NCI-H1092 (cell line): ENCODE data around the gene ZNF254.
"Not testable (repeated sequence)": the region's sequence is repeated elsewhere in the genome, so short reads cannot be mapped to it uniquely, and the experiment has no call there.

Experiments
- DNase-seq: peaks from one replicate; lab custom pipeline; 2025; lab: John Stamatoyannopoulos, UW

The ZNF254 gene

DNA sequence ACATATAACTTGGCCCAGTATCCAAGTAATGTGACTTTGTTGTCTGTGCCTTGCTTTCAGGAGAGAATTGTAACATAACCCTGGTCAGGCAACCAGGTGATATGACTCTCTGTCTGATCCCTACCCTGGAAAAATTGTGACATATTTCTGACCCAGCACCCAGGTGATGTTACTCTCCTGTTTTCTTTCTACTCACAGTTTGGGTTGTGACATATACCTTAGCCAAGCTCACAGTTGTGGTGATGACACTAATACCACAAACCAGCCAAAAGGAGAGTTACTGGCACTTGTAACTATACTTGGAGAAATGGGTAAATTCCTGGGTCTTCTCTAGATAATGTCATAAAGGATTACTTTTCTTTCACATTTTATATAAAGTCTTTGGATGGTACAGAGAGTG, 14.3 kb upstream of the ZNF254 start:
- no peak for DNase-seq

DNA sequence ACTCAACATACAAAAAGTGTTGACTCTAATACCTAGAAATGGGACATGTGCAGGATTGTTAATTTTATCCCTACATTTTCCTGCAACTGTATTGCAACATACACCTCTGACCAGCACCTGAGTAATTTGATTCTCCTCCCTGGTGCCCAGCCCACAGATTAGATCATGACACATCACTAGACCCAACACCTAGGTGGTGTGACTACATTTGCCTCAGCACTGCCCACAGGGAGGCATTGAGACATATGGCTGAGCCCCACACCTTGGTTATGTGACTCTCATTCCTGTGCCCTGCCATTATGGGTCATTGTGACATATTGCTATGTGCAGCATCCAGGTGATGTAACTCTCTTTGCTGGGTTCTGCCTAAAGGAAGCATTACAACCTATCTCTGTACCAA, 13.2 kb upstream of the ZNF254 start:
- no peak for DNase-seq

DNA sequence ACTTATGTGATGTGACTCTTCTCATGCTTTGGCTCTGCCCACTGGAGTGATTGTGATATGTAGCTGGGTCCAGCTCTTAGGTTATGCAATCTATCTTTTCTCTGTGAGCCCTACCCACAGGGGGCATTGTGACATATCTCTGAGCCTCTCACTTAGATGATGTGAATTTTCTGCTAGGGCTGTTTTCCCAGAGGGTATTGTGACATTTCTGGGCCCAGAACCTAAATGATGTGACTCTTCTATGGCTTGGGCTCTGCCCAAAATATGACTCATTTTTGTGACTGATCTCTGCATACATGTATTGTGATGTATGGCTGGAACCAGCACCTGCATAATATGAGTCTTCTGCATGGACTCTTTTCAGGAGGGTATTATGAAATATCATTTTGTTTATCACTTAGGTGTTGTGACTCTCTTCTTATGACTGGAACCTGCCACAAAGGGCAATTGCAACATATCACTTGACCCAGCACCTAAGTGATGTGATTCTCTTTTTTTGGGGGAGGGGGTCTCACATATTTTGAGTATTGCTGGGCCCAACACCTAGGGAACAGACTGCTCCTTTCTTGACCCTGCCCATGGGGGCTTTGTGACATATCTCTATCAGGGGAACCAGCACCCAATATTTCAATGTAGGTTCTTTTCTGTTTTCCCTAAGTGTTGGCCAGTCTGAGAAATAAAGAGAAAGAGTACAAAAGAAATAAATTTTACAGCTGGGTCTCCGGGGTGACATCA, 12.1 kb upstream of the ZNF254 start:
- no peak for DNase-seq

DNA sequence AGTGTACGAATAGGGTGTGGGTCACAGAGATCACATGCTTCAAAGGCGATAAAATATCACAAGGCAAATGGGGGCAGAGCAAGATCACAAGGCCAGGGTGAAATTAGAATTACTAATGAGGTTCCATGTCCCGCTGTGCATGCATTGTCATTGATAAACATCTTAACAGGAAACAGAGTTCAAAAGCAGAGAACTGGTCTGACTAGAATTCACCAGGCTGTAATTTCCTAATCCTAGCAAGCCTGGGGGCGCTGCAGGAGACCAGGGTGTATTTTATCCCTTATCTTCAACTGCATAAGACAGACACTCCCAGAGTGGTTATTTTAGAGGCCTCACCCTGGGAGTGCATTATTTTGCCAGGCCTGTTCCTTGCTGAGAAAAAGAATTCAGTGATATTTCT, 11.5 kb upstream of the ZNF254 start:
- DNase-seq = not testable (repeated sequence)

DNA sequence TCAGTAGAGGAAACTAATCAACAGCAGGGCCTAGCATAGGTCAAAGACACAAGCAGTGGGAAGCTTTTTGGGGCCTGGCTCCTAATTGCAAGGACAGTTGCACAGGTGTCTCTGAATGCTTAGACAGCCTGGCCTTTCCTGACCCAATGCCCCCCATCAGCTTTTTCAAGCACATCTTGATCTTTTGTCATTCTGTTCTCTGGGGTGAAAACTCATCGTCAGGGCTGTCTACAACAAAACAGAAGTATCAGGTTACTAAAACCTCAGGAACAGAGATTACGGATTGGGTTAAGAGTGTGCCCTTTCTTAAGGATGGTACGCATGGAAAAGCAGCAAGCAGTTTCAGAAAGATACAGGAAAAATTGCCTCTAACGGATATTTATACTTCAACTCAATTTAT, 8.3 kb upstream of the ZNF254 start:
- DNase-seq = no peak

DNA sequence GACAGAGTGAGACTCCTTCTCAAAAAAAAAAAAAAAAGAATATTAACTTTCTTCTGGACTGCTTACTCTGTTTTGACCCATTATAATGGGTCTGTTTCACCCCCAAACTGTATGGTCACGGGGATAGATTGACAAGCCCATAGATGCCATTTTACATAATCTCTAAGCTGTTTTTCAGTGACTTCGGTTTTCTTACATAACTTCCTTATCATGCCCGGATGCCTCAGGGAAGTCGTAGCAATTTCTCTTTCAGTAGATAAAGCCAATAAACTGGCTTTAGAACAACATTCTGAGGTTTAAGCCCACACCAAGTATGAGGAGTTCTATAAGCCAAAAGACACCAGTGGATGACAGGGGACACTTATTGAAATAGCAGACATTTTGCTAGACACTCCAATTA, 5.9 kb upstream of the ZNF254 start:
- no peak for DNase-seq

DNA sequence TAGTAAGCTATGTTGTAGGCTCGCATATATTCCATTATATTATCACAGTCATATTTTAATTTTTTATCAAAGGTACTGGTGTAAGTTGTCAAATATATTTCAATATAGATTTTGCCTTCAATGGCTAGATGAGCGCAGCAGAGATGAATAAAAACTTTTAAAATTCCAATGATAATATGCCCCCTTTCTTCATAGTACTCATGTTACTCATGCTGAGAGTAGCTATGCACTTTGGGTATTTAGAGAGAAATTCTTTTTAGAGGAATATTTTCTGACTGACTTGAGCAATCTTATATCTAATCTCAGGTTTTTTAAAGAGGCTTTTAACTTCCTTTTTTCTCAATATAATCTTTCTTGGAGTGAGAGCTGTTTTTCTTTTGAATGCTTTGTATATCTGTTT, 11.4 kb downstream of the ZNF254 start:
- no peak for DNase-seq

DNA sequence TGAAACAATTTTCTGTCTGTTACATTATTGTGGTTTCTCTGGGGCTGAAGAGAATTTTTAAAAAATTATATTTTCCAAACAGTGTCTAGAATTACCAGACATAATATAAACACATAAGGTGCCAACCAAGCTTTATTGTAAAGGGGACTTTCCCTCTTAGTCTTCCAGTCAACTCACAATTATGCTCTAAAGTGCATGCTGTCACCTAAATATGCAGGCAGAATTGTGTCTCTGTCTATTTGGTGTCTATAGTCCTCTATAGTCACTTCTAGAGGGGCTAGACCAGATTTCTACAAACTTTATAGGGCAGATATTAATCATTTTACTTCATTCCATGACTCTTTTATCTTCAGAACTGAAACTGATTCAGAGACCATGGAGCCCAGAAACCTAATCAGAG, 12.8 kb downstream of the ZNF254 start:
- no peak for DNase-seq

DNA sequence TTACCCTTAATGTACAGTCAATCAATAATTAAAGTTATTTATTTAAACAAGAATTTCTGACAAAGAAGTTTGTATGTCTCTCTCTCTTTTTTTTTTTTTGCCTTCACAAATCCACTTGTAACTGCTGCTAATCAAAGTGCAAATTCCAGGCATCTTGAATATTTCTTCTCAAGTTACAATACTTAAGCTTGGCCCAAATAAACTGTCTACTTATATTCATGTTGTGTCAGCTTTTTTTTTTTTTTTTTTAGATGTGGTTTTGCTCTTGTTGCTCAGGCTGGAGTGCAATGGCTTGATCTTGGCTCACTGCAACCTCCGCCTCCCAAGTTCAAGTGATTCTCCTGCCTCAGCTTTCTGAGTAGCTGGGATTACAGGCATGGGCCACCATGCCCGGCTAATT, 13.6 kb downstream of the ZNF254 start:
- not testable (repeated sequence) for DNase-seq

DNA sequence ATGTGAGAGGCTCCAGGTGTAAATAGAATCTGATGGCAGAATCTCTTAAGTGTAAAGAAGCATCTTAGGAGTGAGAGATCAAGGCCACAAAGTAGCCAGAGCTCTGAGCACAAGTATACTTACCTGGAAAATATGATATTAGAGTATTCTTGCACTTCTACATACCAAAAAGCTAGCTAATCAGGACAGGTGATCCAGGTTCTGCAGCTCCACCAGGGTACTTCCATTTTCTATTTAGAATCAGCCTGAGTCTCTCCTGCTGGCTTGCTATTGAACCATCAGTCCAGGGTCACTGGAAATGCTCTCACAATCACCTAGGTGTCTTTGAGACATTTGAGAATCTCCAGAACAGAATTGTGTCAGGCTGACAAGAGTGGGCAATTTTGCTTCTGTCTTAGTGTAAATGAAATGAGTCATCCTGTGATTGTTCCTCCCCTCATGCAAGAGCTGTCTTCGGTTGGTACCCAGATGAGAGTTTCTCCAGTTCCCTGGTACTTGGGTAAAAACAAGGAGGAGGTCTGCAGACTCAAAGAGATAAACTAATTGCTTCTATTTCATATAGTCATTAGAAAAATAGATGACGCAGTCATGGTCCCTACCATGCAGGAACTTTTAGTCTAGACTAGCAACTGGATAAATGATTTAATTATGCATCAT, 14.6 kb downstream of the ZNF254 start:
- DNase-seq = no peak

DNA sequence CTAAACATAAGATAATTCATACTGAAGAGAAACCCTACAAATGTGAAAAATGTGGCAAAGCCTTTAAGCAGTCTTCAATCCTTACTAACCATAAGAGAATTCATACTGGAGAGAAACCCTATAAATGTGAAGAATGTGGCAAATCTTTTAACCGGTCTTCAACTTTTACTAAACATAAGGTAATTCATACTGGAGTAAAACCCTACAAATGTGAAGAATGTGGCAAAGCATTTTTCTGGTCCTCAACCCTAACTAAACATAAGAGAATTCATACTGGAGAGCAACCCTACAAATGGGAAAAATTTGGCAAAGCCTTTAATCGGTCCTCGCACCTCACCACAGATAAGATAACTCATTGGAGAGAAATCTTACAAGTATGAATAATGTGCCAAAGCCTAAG, 40.6 kb downstream of the ZNF254 start:
- DNase-seq = no peak

DNA sequence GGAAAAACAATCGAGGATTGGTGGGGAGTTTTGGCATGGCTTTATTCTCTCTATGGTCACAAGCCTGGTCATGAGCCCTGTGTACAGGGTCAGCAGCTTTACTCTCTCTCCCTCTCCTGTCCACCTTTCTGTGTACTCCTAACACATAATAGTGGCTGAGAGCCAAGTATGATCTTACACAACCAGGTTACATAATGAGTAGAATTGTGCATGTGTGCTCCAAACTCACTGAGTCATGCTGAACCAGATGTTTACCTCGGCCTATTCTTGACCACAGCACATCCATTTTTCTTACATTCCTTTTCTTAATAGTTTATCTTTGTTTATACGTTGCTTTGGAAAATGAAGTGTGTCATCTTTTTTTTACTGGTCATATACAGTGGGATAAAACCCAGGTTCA, 53.1 kb downstream of the ZNF254 start:
- no peak for DNase-seq

DNA sequence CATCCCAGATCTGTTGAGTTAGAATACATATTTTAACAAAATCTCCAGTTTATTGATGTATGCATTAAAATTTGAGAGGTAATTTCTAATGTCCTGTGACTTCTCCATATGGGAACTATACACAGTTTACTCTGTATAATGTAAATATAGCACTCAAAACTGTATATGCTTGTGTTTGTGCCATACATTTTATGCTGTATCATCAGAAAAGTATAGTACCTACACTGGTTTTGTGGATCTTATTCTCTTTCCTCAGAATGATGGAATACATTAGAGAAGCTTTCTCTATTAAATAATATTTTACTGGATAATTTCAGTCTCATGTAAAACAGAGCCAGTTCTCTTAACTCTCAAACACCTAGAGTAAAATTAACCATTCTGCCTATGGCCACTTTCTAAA, 53.6 kb downstream of the ZNF254 start:
- DNase-seq = no peak

DNA sequence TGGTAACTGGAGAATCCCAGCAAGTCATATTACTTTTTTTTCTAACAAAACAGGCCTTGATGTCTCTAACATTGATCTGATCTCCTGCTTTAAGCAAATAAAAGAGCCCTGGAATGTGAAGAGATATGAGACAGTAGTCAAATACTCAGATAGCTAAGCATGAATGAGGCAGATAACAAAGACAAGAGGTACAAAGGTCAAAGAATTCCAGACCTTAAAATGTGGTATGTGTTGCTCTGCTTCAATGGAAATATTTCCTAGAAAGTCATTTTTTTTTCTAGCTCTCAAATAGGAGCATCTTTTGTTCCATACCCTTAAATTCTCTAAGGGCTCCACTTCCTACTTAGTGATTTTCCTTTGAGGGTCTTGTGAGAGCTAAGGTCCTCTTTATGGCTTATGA, 54.6 kb downstream of the ZNF254 start:
- no peak for DNase-seq

DNA sequence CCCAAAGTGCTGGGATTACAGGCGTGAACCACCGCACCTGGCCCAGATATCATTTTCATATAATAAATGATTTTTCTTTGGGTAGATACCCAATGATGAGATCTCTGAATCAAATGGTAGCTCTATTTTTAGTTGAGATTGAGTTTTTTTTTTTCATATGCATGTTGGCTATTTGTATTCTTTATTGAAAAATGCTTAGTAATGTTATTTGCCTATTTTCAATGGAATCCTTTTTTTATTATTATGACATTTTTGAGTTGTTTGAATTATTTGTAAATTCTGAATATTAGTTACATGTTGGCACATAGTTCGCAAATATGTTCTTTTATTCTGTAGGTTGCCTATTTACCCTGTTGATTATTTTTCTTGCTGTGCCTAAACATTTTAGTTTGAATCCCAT, 55.8 kb downstream of the ZNF254 start:
- no peak for DNase-seq

DNA sequence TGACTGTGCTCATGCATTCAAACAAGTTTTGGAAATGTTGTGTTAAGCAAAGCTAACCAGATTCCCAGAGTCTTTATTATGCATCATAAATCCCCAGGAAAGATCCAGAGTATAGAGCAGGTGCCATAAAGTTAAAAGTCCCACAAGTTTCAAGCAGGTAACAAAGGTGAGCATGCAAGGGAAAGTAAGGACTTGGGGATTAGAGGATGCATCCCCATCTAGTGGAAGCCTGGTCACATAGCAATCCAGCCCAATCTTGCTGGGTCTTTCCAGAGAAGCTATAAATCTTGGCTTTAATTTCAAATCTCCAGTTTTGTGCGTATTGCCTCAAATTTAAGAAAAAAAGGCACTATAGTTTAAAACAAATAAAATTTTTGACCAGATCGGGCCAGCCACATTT, 72.7 kb downstream of the ZNF254 start:
- DNase-seq = no peak

DNA sequence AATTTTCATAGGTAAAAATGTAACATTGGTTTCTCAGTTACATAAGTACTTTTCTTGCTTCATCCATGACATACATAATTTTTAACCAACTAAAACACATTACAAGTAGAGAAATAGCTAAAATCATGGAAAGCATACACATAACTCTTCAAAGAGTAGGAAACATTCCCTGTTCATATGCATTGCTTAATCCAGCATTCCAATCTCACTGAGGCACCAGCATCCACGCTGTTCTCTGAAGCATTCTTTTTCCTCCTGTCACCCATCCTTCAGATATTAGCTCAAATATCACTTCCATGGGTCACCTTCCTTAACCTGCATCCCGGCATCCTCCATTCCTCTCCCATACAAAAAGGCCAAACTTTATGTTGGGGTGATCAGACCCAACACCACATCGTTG, 79.1 kb downstream of the ZNF254 start:
- DNase-seq = no peak

DNA sequence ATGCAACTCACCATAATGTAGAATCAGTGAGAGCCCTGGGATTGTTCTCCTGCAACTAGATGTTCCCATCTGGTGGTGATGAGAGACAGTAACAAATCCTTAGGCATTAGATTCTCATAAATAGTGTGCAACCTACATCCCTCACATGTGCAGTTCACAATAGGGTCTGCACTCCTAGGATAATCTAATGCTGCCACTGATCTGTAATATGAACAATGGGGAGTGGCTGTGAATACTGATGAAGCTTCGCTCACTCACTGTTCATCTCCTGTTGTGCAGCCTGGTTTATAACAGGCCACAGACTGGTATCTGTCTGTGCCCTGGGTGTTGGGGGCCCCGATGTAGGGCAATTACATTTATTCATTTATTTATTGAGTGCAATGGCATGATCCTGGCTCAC, 86.9 kb downstream of the ZNF254 start:
- no peak for DNase-seq

DNA sequence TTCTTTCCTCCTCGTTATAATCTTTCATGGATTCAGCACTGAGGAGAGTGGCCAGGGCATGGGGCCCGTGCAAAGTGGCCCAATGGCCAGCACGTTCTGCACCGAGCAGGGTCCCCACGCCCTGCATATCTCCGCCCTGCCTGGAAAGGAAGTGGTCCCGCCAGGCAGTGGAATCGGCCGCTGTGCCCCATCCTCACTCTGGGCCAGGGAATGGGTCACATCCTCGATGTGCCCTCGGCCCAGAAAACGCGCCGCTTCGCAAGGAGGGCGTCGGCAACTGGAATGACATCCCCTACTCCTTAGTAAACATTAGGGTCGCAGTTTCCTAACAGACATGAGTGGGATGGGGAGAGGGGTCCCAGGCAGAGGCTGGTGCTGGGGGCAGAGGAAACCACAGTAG, 90.7 kb downstream of the ZNF254 start:
- DNase-seq = no peak

DNA sequence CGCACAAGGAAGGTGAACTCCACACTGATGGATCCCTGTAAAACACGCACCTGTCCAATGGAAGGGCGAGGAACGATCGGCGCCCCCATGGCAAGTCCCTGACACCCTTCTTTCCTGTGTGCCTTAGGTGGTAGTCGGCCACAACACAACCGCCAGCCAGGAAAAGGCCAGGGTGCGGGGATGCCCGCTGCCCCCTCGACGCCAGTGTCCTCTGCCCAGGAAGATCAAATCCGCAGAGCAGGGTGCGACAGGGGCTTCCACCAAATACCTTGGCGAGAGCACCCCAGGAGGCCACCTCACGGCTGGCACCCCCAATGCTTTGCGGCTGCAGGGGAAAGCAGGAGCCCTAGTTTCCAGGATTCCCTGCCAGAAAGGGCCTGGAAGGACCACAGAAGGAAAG, 91.2 kb downstream of the ZNF254 start:
- DNase-seq = no peak
